Measurements from ENCODE around the gene TNN.

The TNN gene

DNA sequence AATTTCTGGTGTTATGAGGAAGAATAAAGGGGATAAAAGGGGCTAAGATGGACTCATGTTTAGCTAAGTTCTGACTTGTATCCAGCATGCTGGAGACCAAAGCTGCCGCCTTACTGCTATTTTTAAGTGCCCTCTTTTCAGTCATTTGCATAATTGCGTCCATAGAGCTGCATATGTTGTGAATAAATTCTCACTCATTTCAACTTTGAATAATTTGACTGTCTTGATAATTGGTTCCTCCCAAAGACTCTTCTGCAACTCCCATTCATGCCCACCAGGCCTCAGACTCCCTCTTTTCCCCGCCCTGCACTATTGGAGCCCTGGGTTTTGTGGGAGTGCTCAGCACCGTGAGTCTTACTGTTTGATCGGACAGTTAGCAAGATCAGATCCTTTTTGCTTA is 79.9 kb downstream of the TNN start:
- no peak for FAIRE-seq

GRCh38 chr1:175148068-175148467 is 80.4 kb downstream of the TNN start:
- no peak for FAIRE-seq

GRCh38 chr1:175150596-175151319 is 83.1 kb downstream of the TNN start:
- FAIRE-seq, result no peak

- no peak for FAIRE-seq
Measured at GRCh38 chr1:175152006-175152652, 84.5 kb downstream of the TNN start.

DNA sequence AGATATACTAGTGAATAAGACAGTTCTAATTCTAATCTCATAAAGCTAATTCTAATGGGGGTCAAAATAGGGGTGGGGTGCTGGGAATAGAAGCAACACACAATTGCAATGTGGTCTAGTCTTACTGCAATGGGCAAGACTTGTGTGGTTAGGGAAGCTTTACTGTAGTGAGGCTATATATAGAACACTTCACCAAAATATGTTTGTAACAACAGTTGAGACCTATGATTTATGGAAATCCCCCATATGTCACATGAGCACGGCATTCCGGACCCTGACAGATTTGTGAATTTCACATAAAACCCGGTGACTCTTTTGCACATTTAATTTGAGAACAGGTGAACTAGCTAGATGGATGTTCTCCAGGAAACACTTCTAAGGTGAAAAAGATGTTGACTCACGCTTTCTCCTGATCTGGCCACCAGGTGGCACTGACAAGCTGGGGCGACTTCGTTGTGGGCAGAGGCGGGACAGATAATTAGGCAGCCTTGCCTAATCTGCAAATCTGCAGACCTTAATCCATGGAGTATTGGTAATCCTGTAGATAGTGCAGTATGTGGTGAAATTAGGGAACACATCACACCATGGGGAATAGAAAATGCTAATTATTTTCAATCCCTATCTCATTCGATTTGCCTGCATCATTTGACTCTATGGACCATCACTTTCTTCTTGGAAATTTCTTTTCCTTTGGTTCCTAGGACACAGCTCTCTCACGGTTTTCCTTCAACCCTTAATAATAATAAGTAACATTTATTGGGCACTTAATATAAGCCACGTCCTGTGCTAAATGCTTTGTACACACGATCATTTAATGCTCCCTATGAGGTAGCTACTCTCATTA is 87.2 kb downstream of the TNN start:
- no peak for FAIRE-seq

GRCh38 chr1:175155473-175155856 is 87.8 kb downstream of the TNN start:
- FAIRE-seq, result no peak

- FAIRE-seq, result no peak
Measured at GRCh38 chr1:175155936-175156335, 88.3 kb downstream of the TNN start.

DNA sequence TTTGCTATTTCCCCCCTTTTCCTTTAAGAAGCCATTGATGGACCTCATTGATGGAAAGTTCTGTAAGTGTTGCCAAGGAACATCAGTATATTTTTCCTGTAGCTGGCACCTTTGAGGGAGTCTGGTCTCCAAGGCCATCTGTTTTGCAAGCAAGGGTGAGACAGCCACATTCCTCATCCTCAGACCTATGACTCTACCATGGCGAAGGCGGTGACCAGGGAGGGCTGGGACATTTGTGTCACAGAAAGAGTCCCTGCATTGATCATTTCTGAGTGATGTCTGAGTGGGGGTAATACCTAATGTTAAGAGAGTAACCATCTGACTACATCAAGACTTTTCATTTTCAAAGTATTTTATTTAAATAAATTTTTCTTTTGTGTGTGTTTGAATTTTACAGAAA is 89.6 kb downstream of the TNN start:
- FAIRE-seq, result no peak

- no peak for FAIRE-seq
Measured at GRCh38 chr1:175158170-175158591, 90.5 kb downstream of the TNN start.

- FAIRE-seq, result no peak
Measured at GRCh38 chr1:175162955-175163354, 95.3 kb downstream of the TNN start.

- FAIRE-seq, result no peak
Measured at GRCh38 chr1:175163702-175164101, 96.1 kb downstream of the TNN start.

DNA sequence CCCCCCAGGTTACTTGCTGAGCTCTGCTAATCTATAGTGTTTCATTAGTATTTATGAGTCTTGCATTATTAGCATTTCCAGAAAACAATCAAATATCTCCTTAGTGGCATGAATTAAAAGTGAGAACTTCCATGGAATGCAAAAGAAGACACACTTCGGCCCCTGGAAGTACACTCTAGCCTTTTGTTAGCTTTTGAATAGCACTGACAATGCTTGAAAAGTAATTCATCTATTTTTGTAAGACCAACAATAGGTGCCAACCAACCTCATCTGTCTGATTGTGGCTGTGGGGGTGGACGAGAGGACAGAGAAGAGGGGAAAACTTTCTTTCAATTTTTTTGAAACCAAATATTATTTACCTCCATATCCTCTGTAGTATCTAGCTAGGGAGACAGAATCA is 97.1 kb downstream of the TNN start:
- no peak for FAIRE-seq

DNA sequence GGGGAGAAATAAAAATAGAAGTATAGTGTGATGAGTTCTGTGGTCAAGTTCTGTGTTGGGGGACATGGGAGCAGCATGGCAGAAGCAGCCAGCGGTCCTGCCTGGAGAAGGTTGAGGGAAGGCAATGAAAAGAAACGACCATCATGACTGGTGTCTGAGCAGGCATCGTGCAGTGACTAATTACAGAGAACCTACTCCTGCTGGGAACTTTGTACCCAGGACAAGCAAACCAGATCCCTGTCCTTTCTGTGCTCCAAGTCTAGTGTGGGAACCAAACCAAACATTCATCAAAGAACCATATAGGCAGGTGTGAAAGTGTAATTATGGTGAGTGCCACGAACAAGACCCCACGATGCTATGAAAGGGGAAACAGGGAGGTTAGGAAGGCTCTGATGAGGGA is 99.1 kb downstream of the TNN start:
- FAIRE-seq, result no peak

DNA sequence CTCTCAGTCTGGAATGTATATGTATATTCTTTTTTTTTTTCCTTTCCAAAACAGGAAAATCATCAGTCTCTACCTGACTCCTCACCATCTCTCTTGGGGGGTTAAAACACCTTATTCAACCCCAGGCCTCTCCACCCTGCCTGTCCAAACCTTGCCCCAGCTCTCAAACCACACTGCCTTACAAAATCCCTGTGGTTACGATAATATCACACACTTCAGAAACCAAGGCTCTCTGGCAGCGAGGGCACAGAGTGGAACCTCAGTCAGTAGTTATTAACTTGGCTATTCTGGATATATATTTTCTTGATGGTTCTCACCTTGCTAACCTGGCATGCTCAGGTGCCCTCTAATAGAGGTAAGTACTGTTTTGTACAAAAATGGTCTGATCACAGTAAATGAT is 100.2 kb downstream of the TNN start:
- FAIRE-seq, result no peak

- FAIRE-seq, result no peak
Measured at GRCh38 chr1:175168782-175169181, 101.1 kb downstream of the TNN start.

DNA sequence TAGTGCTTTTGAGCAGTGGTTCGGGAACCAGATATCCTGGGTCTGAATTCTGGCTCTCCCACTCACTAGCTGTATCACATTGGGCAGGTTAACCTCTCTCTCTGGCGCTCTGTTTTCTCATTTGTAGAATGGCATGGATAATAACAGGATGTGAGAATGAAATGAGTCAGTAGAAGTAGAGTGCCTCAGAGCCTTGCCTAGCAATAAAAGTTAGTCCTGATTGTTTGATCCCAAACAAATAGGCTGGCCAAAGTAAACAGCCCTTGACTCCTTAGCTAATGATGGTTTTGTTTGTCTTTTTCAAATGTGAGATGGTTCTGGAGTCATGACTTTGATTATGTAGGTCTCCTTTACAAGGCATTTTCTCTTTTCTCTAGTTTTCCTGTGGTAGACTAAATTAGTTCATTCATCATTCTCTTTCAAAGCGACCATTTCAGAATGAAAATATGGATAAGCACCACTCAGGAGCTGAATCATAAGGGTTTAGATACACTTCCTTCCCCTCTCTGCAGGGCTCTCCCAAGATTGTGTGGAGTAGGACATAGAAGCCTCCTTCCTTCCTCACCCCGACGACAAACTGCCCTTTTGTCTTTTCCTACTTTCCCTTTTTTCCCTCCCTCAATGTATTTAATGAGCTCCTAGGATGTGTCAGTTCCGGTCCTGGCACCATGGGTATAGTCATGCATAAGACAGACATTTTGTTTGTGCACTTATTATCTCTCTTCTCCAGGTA is 101.8 kb downstream of the TNN start:
- no peak for FAIRE-seq

GRCh38 chr1:175171036-175171913 is 103.6 kb downstream of the TNN start:
- FAIRE-seq, result no peak

DNA sequence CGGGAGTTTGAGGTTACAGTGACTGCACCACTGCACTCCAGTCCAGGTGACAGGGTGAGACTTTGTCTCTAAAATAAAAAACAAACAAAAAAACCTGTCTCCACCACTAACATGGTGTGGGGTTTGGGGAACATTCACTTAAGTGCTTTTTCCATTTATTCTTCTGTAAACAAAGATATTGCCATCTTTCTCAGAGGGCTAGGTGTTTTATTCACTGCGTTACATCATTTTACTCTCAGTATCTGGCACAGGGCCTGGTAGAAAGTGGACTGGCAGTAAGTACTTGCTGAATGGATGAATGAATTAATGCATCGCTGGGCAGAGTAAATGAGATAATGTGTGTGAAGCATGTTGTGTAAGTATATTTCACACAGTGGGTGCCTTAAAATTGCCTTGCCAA is 104.9 kb downstream of the TNN start:
- FAIRE-seq, result no peak

DNA sequence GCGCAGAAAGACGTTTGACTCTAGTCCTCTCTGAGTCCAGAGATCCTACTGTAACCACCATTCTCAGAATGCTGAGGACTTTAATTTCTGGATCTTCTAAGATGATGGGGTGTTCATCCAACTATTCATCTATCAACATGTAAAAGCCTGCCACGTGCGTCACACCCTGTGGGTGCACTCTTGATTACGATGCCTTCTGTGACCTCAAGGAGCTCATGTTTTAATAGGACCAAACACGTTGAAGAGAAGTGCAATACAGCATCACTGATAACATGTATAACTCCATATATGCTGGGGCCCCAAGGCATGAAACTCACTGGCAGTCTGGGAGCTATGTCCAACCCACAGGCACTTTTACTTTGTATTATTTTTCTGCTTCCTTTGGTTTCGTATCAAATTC is 105.9 kb downstream of the TNN start:
- FAIRE-seq, result no peak

DNA sequence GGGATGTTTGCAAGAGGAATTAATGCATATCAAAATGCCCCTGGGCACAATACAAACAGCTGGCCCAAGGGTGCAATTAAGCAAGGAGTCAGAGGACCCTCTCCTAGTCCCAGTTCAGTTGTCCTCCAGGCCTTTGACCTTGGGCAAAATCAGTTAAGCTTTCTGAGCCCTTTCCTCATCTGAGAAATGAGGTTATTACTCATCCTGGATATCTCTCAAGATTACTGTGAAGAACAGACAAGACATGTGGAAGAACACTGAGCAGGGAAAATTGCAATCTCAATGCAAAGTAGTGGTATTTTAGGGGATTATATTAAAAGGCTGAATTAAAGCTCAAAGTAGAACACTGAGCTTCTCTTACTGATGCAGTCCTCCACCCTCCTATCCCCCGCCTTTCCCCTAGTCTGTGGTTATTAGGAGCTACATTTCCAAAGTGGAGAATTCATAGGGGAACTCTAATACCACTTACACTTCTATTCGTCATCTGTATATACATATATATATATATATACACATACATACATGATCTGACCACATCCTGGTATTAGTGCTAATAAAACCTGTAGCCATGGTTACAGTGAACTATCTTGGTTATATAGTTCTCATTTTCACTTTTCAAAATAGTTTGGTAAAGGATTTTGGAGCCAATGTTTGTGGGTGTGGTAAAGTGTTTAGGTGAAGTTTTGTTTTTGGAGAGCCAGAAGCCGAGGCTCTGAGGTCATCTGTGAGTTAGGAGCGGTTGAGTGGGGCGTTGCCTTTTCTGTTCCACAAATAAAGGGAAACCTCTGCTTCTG is 106.9 kb downstream of the TNN start:
- FAIRE-seq, result no peak

GRCh38 chr1:175176246-175176645 is 108.6 kb downstream of the TNN start:
- FAIRE-seq, result no peak

Data from G401.6 (cell line).